HG02973 (cell line): Measurements from ENCODE around the gene TAGAP.
"Not testable (repeated sequence)": the region's sequence is repeated elsewhere in the genome, so short reads cannot be mapped to it uniquely, and the experiment has no call there.

ENCODE experiments used
- ATAC-seq: cut with Tn5 transposase; IDR thresholded peaks from one replicate; pipeline ENCODE4 v1.9.1; 2021; ENCODE audit warnings: moderate library complexity; ENCODE audit not compliant: unreplicated experiment

TAGAP gene

DNA sequence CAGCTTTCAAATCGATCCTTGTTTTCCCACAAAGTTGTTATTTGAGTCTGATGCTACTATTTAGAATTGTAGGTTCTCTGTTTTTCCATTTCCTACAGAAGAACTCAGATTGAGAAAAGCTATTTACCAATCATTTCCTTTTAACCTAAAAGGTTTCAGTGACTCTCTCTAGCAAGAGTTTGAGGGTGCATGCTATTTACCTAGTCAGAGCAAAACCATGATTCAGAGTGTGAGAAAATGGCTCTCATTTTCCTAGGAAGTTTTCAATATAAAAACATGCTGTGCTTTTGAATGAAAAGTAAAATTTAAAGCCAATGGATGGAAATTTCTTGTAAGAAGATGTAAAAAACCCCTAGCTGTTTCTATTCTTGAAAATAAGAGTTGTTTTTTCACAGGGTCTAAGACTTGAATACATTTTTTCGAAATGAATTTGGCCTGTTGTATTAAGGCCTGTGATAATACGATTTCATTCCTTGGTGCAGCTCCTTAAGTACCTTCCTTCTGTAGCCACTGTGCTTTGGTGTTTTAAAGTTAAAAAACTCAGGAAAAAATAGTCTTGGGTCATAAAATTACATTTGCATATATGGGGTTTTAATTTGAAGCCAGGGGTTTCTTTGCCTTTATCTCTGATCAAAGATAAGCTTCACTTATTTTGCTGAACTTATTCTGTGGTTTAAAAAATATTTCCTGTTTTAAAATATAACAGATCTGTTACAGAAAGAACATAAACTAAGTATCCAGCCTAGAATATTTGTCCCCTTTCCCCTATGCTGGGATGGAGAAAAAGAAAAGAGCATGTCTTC, 26.8 kb downstream of the TAGAP start:
- no peak for ATAC-seq

GRCh38 chr6:159014406-159014805, 30.4 kb downstream of the TAGAP start:
- ATAC-seq = no peak

DNA sequence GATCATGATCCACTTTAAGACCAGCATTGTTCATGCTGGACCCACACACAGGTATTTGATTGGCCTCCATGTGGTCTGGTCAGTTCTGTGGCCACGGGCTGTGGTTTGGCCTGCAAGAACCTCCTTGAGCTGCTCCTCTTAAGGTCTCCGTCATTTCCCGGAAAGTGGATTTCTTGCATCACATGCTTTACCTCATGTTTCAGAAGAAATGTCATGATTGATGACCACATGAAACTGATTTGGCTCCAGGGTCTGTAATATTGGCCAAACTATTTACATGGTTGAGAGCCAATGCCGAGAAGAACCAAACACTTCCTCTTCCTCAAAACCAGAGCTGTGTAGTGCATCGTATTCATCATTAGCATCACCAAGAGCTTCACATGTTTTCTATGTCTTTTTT, 31.6 kb downstream of the TAGAP start:
- ATAC-seq = no peak

- ATAC-seq = no peak
Observed at GRCh38 chr6:159012201-159012600, 32.6 kb downstream of the TAGAP start.

DNA sequence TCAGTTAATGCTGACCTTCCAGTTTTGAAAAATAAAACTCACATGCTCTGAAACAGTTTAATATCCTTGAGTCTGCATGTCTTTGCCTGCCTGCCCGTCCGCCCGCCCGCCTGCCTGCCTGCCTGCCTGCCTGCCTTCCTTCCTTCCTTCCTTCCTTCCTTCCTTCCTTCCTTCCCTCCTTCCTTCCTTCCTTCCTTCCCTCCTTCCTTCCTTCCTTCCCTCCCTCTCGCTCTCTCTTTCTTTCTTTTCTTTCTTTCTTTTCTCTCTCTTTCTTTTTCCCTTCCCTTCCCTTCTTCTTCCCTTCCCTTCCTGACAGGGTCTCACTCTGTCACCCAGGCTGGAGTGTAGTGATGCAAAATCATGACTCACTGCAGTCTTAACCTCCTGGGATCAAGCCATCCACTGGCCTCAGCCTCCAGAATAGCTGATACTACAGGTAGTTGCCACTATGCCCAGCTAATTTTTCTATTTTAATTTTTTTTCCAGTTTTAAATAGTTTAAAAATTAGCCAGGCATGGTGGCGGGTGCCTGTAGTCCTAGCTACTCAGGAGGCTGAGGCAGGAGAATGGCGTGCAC, 34.7 kb downstream of the TAGAP start:
- not testable (repeated sequence) for ATAC-seq

DNA sequence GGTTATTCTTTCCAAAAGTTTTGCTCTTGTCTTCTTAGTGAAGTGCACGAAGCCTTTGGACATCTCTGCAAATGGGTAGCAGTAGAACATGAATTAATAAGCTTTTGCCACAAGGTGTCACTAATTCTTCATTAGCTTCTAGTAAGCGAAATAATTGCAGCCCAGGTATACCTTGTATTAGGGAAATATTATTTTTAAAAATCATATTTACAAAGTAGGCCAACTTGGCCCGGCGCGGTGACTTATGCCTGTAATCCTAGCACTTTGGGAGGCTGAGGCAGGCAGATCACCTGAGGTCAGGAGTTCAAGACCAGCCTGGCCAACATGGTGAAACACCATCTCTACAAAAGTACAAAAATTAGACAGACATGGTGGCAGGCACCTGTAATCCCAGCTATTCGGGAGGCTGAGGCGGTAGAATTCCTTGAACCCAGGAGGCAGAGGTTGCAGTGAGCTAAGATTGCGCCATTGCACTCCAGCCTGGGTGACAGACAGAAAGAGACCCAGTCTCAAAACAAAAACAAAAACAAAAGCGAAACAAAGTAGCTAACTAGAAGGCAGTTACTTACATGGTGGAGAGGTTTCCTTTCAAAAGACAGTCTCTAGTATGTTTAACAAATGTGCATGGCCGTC, 36.0 kb downstream of the TAGAP start:
- no peak for ATAC-seq

DNA sequence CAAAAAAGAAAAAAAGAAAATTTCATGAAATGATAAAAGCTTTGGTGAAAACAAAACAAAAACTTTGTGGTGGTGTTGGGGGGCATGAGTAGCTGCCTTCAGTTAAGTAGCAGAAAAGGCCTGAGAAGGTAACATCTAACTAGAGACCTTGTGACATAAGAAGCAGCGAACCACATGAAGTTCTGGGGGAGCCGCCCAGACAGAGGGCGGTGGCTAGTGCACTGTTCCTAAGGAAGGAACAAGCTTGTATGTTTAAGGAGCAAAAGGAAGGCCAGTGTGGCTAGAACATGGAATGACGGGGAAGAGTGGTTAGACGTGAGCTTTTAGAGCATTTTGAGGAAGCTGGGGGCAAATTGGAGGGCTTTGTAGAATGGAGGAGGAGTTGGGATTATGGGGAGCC, 37.3 kb downstream of the TAGAP start:
- ATAC-seq = no peak

- ATAC-seq = no peak
Observed at GRCh38 chr6:159005436-159005835, 39.4 kb downstream of the TAGAP start.

DNA sequence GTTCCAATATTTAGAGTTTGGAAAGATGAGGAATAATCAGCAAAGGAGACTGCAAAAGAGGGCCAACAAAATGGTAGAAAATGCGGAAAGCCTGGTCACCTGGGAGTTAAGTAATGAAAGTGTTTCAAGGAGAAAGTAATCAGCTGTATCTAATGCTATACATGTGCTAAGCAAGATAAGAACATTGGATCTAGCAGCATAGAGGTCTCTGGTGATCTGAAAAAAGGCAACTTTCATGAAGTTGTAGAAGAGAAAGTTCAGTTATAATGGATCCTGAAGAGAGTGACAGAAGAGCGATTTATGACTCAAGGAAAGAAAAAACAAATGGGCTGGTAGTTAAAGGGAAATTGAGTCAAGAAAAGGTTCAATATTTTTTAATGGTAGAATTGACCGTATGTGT, 40.2 kb downstream of the TAGAP start:
- ATAC-seq = no peak

GRCh38 chr6:159002432-159003155, 42.2 kb downstream of the TAGAP start:
- no peak for ATAC-seq

DNA sequence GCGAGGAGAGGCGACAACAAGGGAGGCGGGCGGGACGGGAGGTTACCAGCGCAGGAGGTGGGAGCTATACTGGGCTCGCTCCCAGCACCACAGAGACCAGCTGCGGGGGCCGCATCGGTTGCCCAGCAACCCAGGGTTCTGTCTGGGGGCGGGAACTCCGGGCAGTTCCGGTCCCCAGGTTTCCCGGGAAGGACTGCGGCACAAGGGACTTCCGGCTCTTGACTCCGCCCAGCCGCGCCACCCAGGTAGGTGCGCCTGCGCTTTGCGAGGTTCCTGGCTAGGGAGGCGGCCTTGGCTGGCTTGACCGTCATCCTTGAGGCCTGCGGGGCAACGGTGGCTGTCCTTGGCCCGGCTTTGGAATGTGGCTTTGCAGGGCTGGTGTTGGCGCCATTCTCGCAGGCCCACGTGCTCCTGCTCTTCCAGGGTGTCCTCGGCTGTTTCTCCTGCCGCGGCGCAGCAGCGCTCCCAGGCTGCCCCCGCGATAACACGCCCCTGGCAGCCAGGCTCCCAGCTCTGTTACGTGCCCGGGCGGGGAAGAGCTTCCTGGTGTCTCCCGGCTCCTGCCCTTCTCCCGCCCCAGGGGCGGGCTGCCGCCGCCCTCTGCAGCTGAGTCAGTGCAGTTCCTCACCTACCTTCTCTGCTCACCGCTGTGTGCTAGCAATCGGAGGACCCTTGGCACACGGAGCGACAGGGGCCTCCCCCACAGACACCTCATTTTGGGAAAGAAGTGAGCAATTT, 45.0 kb downstream of the TAGAP start, which contains the start of gene RSPH3:
TSS of gene RSPH3 (minus strand) at position 537 of the 738 bp plus-strand sequence. CDS start 652 bp downstream, outside the sequence.
- ATAC-seq = peak; percentile 91

GRCh38 chr6:158999154-158999665, 45.6 kb downstream of the TAGAP start:
- ATAC-seq = peak; percentile 38

DNA sequence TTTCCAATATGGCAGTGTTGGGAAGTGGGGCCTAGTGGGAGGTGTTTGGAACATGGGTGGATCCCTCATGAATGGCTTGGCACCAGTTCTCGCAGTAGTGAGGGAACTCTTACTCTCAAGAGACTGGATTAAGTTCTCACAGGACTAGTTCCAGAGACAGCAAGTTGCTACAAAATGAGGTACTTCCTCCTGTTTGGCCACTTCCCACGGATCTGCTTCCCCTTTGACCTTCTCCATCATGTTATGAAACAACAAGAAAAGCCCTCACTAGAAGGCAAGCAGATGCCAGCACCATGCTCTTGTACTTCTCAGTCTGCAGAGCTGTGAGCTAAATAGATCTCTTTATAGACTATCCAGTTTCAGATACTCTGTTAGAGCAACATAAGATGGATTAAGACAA, 47.9 kb downstream of the TAGAP start:
- ATAC-seq = no peak

DNA sequence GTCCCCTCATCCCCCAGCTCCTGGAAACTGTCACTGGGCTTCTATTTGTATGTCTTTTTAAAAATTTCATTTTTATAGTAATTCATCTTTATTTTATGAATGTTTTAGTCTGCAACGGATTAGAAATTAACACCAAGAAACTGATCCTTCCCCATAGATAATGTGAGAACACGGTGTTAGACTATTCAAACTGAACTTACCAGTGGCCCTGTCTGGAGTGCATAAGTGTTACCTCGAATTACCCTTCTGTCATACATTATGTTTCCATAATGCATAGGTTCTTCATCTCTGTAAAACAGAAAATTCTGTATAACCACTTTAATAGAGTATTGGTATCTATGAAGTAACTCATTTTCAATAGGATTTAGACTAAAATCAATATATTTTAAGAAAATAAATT, 51.2 kb downstream of the TAGAP start:
- ATAC-seq = no peak

GRCh38 chr6:158991017-158991723, 53.6 kb downstream of the TAGAP start:
- no peak for ATAC-seq

DNA sequence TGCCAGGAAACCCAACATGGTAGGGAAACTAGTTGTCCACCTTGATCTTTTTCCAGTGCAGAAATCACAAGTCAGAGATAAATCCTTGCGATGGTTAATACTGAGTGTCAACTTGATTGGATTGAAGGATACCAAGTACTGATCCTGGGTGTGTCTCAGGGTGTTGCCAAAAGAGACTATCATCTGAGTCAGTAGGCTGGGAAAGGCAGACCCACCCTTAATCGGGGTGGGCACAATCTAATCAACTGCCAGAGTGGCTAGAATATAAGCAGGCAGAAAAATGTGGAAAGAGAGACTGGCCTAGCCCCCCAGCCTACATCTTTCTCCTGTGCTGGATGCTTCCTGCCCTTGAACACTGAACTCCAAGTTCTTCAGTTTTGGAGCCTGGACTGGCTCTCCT, 55.1 kb downstream of the TAGAP start:
- not testable (repeated sequence) for ATAC-seq

DNA sequence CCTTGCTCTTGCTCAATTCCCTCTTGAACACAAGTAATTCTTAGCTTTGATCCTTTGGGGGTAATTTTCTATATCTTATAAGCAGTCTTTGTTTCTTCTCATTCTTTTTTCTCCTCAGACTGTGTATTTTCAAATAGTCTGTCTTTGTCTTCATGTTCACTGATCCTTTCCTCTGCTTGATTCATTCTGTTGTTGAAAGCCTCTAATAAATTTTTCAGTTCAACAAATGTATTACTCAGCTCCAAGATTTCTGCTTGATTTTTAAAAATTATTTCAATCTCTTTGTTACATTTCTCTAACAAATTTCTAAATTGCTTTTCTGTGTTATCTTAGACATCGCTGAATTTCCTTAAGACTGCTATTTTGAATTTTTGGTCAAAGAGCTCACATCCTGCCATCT, 56.3 kb downstream of the TAGAP start:
- no peak for ATAC-seq

DNA sequence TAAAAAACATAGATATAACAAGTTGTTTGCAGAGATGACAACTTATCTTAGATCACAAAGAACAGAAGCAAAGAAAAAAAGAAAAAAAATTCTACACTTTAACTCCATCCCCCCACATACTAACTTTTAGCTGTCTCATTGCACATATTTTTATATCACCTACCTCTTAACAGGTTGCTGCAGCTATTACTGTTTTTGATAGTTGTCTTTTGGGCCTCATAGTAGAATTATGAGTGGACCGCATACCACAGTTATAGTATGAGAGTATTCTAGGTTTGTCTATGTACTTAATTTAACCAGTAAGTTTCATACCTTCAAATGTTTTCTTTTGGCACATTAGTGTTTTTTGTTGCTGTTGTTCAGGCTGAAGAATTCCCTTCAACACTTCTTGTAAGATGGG, 57.1 kb downstream of the TAGAP start:
- no peak for ATAC-seq
